ENCODE measurements around the gene PDCL2. TPM values are rescaled to one million over a fixed set of nuclear protein-coding genes. Genes with fewer than 3 reads are reported as not detected.

PDCL2 gene
- total RNA-seq, 3 donors from 2014 or later (not counting 1 experiment from before 2014, with no cell fraction given): not detected

GRCh38 chr4:55578341-55579010 lies 13.6 kb downstream of the PDCL2 start:
- H3K9me3 Mint-ChIP-seq: peaks cover 6 to 17% of the 10 kb centered on the region in 2 donors
- DNase-seq (no peak), ATAC-seq (no peak)
- H3K36me3 ChIP-seq (ENCODE audit: control insufficient read depth, insufficient read depth, low read length): no peaks in the 10 kb centered on the region
- no peak overlapping the region for H3K4me3 ChIP-seq (ENCODE audit: low read length)
- peaks cover 16% of the 10 kb centered on the region for H3K36me3 Mint-ChIP-seq
- no peak overlapping the region for H3K27ac Mint-ChIP-seq
- H3K4me1 ChIP-seq (ENCODE audit: control insufficient read depth, insufficient read depth, low read length): no peaks in the 10 kb centered on the region
- no peaks in the 10 kb centered on the region for H3K4me1 Mint-ChIP-seq
- H3K27me3 Mint-ChIP-seq (ENCODE audit: low read depth in 2 of 2): peaks cover 5 to 7% of the 10 kb centered on the region in 2 donors
- intact Hi-C loops (cut with micrococcal nuclease): no loop called here
- H3K4me3 Mint-ChIP-seq: no peak overlapping the region
- H3K27ac ChIP-seq (ENCODE audit: low read length): no peak overlapping the region
- peaks cover 5% of the 10 kb centered on the region for H3K9me3 ChIP-seq (ENCODE audit: control insufficient read depth, insufficient read depth, low read length)
- no peaks in the 10 kb centered on the region for H3K27me3 ChIP-seq (ENCODE audit: control insufficient read depth, insufficient read depth, low read length)
- no peak for TF ChIP-seq CTCF (IDR thresholded peaks at IDR 0.05)

GRCh38 chr4:55575513-55575912 lies 16.5 kb downstream of the PDCL2 start:
- no peaks in the 10 kb centered on the region for H3K4me1 ChIP-seq (ENCODE audit: control insufficient read depth, insufficient read depth, low read length)
- DNase-seq: no peak
- H3K4me3 ChIP-seq (ENCODE audit: low read length): no peak overlapping the region
- no peak overlapping the region for H3K27ac ChIP-seq (ENCODE audit: low read length)
- peaks cover 2 to 11% of the 10 kb centered on the region in 2 donors for H3K9me3 Mint-ChIP-seq
- H3K27ac Mint-ChIP-seq: no peak overlapping the region
- ATAC-seq: no peak
- H3K36me3 Mint-ChIP-seq: peaks cover 11% of the 10 kb centered on the region
- H3K27me3 ChIP-seq (ENCODE audit: control insufficient read depth, insufficient read depth, low read length): no peaks in the 10 kb centered on the region
- no CpG with 5 or more reads among the region's 1 CpG for WGBS (ENCODE audit: insufficient coverage)
- intact Hi-C loops (cut with micrococcal nuclease): no loop called here
- no peak overlapping the region for H3K4me3 Mint-ChIP-seq
- H3K9me3 ChIP-seq (ENCODE audit: control insufficient read depth, insufficient read depth, low read length): peaks cover 5% of the 10 kb centered on the region
- H3K36me3 ChIP-seq (ENCODE audit: control insufficient read depth, insufficient read depth, low read length): no peaks in the 10 kb centered on the region
- no peaks in the 10 kb centered on the region for H3K4me1 Mint-ChIP-seq
- H3K27me3 Mint-ChIP-seq (ENCODE audit: low read depth in 2 of 2): peaks cover 11 to 15% of the 10 kb centered on the region in 2 donors
- TF ChIP-seq CTCF (IDR thresholded peaks at IDR 0.05): no peak

GRCh38 chr4:55574252-55574651 lies 17.8 kb downstream of the PDCL2 start:
- H3K4me1 Mint-ChIP-seq: no peaks in the 10 kb centered on the region

More at GRCh38 chr4:55574252-55574651, 17.8 kb downstream of the PDCL2 start:
- Mint-ChIP-seq H3K27me3 (ENCODE audit: low read depth in 2 of 2) (peaks cover 11 to 16% of the 10 kb centered on the region in 2 donors), H3K36me3 (peaks cover 11% of the 10 kb centered on the region), H3K9me3 (peaks cover 2 to 11% of the 10 kb centered on the region in 2 donors), H3K27ac (no peak overlapping the region), H3K4me3 (no peak overlapping the region)
- ATAC-seq (no peak), DNase-seq (no peak)
- Histone ChIP-seq H3K9me3 (ENCODE audit: control insufficient read depth, insufficient read depth, low read length) (peaks cover 5% of the 10 kb centered on the region), H3K4me1 (ENCODE audit: control insufficient read depth, insufficient read depth, low read length) (no peaks in the 10 kb centered on the region), H3K4me3 (ENCODE audit: low read length) (no peak overlapping the region), H3K36me3 (ENCODE audit: control insufficient read depth, insufficient read depth, low read length) (no peaks in the 10 kb centered on the region), H3K27me3 (ENCODE audit: control insufficient read depth, insufficient read depth, low read length) (no peaks in the 10 kb centered on the region), H3K27ac (ENCODE audit: low read length) (no peak overlapping the region)
- intact Hi-C loops (cut with micrococcal nuclease): no loop called here
- no peak for TF ChIP-seq CTCF (IDR thresholded peaks at IDR 0.05)
- 57% methylated on average over 1 of the region's 1 CpG for WGBS (ENCODE audit: insufficient coverage)

All from natural killer cell (primary cell).